ENCODE results near the gene TRIOBP. TPM values are rescaled to one million over a fixed set of nuclear protein-coding genes. Genes with fewer than 3 reads are reported as not detected.
A peak's percentile ranks its signal among the peaks of the same experiment; 100 is the strongest.

The TRIOBP gene
- total RNA-seq, 1 donor from 2014 or later, result 53.2 TPM

GRCh38 chr22:37725551-37726240, 28.8 kb downstream of the TRIOBP start:
- DNase-seq (ENCODE audit: low read depth, low spot score), result no peak
- no peak for TF ChIP-seq CTCF (conservative IDR thresholded peaks at IDR 0.05)

GRCh38 chr22:37726241-37726887, 29.5 kb downstream of the TRIOBP start:
- no peak for DNase-seq (ENCODE audit: low read depth, low spot score)
- Mint-ChIP-seq H3K4me3 (no peak overlapping the region), H3K36me3 (ENCODE audit: low read depth) (peaks cover 12% of the 10 kb centered on the region), H3K4me1 (no peaks in the 10 kb centered on the region), H3K9me3 (no peaks in the 10 kb centered on the region), H3K27ac (ENCODE audit: unreplicated experiment) (no peak overlapping the region), H3K27me3 (ENCODE audit: low read depth) (no peaks in the 10 kb centered on the region)
- TF ChIP-seq CTCF (conservative IDR thresholded peaks at IDR 0.05), result no peak

More at GRCh38 chr22:37725551-37726240, 28.8 kb downstream of the TRIOBP start:
- Mint-ChIP-seq H3K36me3 (ENCODE audit: low read depth) (peaks cover 12% of the 10 kb centered on the region), H3K4me3 (no peak overlapping the region), H3K4me1 (no peaks in the 10 kb centered on the region), H3K27me3 (ENCODE audit: low read depth) (no peaks in the 10 kb centered on the region), H3K27ac (ENCODE audit: unreplicated experiment) (no peak overlapping the region), H3K9me3 (no peaks in the 10 kb centered on the region)

GRCh38 chr22:37728620-37729019, 31.8 kb downstream of the TRIOBP start:
- no peak overlapping the region for H3K27ac Mint-ChIP-seq (ENCODE audit: unreplicated experiment)
- H3K4me1 Mint-ChIP-seq, result no peaks in the 10 kb centered on the region
- H3K9me3 Mint-ChIP-seq, result no peaks in the 10 kb centered on the region
- no peak for TF ChIP-seq CTCF (conservative IDR thresholded peaks at IDR 0.05)
- no peak overlapping the region for H3K4me3 Mint-ChIP-seq
- H3K36me3 Mint-ChIP-seq (ENCODE audit: low read depth), result peaks cover 12% of the 10 kb centered on the region
- DNase-seq (ENCODE audit: low read depth, low spot score), result no peak
- H3K27me3 Mint-ChIP-seq (ENCODE audit: low read depth), result no peaks in the 10 kb centered on the region

- Mint-ChIP-seq H3K27ac (ENCODE audit: unreplicated experiment) (no peak overlapping the region), H3K9me3 (no peaks in the 10 kb centered on the region), H3K27me3 (ENCODE audit: low read depth) (no peaks in the 10 kb centered on the region), H3K4me1 (no peaks in the 10 kb centered on the region), H3K36me3 (ENCODE audit: low read depth) (no peaks in the 10 kb centered on the region), H3K4me3 (no peak overlapping the region)
- no peak for DNase-seq (ENCODE audit: low read depth, low spot score)
- TF ChIP-seq CTCF (conservative IDR thresholded peaks at IDR 0.05), result no peak
These were observed 35.1 kb downstream of the TRIOBP start for GRCh38 chr22:37731804-37732471.

GRCh38 chr22:37732699-37733607, 36.1 kb downstream of the TRIOBP start:
- no peak for DNase-seq (ENCODE audit: low read depth, low spot score)
- Mint-ChIP-seq H3K9me3 (peaks cover under 1% of the 10 kb centered on the region), H3K27me3 (ENCODE audit: low read depth) (no peaks in the 10 kb centered on the region), H3K36me3 (ENCODE audit: low read depth) (peaks cover under 1% of the 10 kb centered on the region), H3K4me3 (no peak overlapping the region), H3K27ac (ENCODE audit: unreplicated experiment) (peak overlapping the region; percentile 31), H3K4me1 (peaks cover under 1% of the 10 kb centered on the region)
- TF ChIP-seq CTCF (conservative IDR thresholded peaks at IDR 0.05), result no peak
